ENCODE results near the gene ENPP1.

The ENPP1 gene

DNA sequence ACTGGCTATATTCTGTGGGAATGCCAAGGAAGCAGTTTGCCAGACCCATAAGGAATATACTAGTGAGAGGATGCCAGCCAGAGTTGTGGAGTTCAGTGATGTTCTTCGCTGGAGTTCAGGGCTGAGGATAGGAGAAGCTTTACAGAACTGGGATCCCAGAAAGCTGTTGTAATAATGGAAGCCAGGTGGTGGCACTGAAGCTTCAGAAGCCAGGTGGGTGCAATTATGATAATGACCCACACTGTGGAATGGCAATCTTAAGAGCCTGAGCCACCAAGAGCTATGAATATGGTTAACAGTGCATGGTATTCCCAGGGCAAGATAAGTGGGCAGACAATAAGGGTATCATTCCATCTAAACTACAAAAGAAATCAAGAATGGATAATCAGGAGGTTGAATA lies 25.1 kb upstream of the ENPP1 start:
- H3K9ac ChIP-seq (ENCODE audit: low read depth in 1 of 2, low read length in 2 of 2), result no peak overlapping the region
- H3K4me1 ChIP-seq (ENCODE audit: control insufficient read depth in 1 of 2, insufficient read depth in 2 of 2, low read length in 2 of 2), result no peaks in the 10 kb centered on the region
- H3K9me3 ChIP-seq (ENCODE audit: control insufficient read depth in 1 of 2, low read length in 2 of 2), result no peaks in the 10 kb centered on the region
- no peak overlapping the region for H3K27ac ChIP-seq (ENCODE audit: low read depth, low read length)
- no peak overlapping the region for H3K4me3 ChIP-seq (ENCODE audit: low read depth in 1 of 2, low read length in 2 of 2)
- no peaks in the 10 kb centered on the region for H3K27me3 ChIP-seq (ENCODE audit: control insufficient read depth in 1 of 2, insufficient read depth in 2 of 2, low read length in 2 of 2)
- no peaks in the 10 kb centered on the region for H3K36me3 ChIP-seq (ENCODE audit: control insufficient read depth in 1 of 2, insufficient read depth in 2 of 2, low read length in 2 of 2)

DNA sequence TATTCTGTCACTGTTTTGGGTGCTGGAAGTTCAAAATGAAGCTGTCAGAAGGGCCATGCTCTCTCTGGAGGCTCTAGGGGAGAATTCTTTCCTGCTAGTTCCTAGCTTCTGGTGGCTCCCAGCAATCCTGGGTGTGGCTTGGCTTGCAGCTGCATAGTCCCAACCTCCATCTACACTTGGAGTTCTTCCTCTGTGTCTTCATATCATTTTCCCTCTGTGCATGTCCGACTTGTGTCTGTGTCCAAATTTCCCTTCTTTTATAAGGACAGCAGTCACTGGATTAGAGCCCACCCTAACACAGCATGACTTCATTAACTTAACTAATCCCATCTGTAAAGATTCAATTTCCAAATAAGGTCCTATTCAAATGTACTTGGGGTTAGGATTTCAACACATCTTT lies 23.3 kb upstream of the ENPP1 start:
- Histone ChIP-seq H3K4me3 (ENCODE audit: low read depth in 1 of 2, low read length in 2 of 2) (no peak overlapping the region), H3K36me3 (ENCODE audit: control insufficient read depth in 1 of 2, insufficient read depth in 2 of 2, low read length in 2 of 2) (no peaks in the 10 kb centered on the region), H3K27ac (ENCODE audit: low read depth, low read length) (no peak overlapping the region), H3K9ac (ENCODE audit: low read depth in 1 of 2, low read length in 2 of 2) (no peak overlapping the region), H3K4me1 (ENCODE audit: control insufficient read depth in 1 of 2, insufficient read depth in 2 of 2, low read length in 2 of 2) (no peaks in the 10 kb centered on the region), H3K9me3 (ENCODE audit: control insufficient read depth in 1 of 2, low read length in 2 of 2) (no peaks in the 10 kb centered on the region), H3K27me3 (ENCODE audit: control insufficient read depth in 1 of 2, insufficient read depth in 2 of 2, low read length in 2 of 2) (no peaks in the 10 kb centered on the region)

DNA sequence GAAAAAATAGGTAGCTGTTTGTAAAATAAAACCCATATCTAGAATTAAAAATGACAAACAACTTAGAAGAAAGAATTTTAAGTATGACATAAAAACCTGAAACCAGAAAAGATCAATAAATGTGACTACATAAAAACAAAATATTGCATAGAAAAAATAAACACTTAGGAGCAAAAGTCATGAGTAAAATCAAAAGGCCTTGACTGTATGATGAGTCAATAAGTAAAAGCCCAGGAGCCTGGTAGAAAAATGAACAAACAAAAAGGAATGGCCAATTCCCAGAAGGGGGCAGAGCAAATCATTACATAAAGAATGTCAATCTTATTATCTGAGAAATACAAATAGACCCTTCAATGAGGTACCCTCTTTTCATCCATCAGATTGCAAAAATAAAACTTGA lies 20.7 kb upstream of the ENPP1 start:
- no peaks in the 10 kb centered on the region for H3K27me3 ChIP-seq (ENCODE audit: control insufficient read depth in 1 of 2, insufficient read depth in 2 of 2, low read length in 2 of 2)
- no peaks in the 10 kb centered on the region for H3K36me3 ChIP-seq (ENCODE audit: control insufficient read depth in 1 of 2, insufficient read depth in 2 of 2, low read length in 2 of 2)
- no peaks in the 10 kb centered on the region for H3K9me3 ChIP-seq (ENCODE audit: control insufficient read depth in 1 of 2, low read length in 2 of 2)
- no peak overlapping the region for H3K4me3 ChIP-seq (ENCODE audit: low read depth in 1 of 2, low read length in 2 of 2)
- no peak overlapping the region for H3K27ac ChIP-seq (ENCODE audit: low read depth, low read length)
- no peaks in the 10 kb centered on the region for H3K4me1 ChIP-seq (ENCODE audit: control insufficient read depth in 1 of 2, insufficient read depth in 2 of 2, low read length in 2 of 2)
- no peak overlapping the region for H3K9ac ChIP-seq (ENCODE audit: low read depth in 1 of 2, low read length in 2 of 2)

DNA sequence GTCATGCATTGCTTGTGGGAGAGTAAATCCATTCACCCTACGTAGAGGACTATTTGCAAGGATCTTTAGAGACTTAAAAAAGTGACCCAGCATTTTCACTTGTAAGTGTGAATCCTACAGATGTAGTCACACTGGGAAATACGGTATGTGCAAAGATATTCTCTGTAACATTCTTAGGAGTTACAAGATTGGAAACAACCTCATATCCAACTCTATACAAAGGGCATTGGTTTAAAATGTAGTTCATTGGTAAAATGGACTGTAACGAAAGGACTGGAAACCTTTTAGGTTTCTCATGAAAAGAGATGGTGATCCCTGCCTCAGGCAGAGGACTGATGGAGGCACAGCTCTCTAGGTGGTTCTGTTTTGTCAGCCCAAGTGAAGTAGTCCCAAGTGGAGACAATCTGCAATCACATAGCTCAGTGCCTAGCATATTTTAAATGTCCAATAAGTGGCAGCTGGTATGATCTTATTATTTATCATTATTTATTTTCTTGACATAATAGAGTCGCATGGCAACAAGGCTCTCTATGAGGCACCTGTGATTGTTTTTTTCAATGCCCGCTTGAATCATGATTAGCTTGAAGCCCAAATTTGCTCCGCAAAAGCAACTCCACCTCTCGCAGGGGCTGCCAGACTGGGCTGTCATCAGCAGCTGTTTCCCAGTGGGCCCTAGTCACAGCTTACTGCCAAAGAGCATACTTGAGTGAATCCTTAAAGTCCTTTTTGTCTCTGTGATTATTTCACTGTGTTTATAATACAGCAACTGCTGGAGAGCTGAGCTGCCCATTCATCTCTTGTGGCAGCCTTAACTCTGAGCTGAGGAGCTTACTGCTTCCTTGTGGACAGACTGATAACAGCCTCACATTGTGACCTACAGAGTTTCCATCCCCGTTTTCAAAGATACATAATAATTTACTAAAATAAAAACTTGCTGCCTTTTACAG lies 19.8 kb upstream of the ENPP1 start:
- no peak overlapping the region for H3K27ac ChIP-seq (ENCODE audit: low read depth, low read length)

DNA sequence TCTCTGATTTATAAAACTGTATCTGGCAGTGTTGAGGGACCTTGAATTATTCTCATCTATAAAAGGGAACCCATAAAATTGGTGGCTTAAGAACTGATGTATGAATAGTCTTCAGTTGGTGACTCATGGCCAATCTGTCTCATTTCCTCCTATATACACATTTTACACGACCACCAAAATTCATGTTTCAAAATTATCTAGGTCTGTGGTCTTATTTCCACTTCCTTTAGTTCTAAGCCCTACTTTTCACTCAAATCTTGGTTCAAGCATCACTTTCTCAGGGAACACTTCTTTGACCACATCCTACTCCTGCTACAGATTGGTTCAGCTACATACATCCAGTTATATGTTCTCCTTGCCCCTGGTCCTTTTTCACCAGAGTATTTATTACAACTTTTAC lies 18.6 kb upstream of the ENPP1 start:
- Histone ChIP-seq H3K9ac (ENCODE audit: low read depth in 1 of 2, low read length in 2 of 2) (no peak overlapping the region), H3K4me3 (ENCODE audit: low read depth in 1 of 2, low read length in 2 of 2) (no peak overlapping the region), H3K9me3 (ENCODE audit: control insufficient read depth in 1 of 2, low read length in 2 of 2) (no peaks in the 10 kb centered on the region), H3K27ac (ENCODE audit: low read depth, low read length) (no peak overlapping the region), H3K36me3 (ENCODE audit: control insufficient read depth in 1 of 2, insufficient read depth in 2 of 2, low read length in 2 of 2) (no peaks in the 10 kb centered on the region), H3K27me3 (ENCODE audit: control insufficient read depth in 1 of 2, insufficient read depth in 2 of 2, low read length in 2 of 2) (no peaks in the 10 kb centered on the region), H3K4me1 (ENCODE audit: control insufficient read depth in 1 of 2, insufficient read depth in 2 of 2, low read length in 2 of 2) (no peaks in the 10 kb centered on the region)

More for the DNA sequence above, 19.8 kb upstream of the ENPP1 start:
- Histone ChIP-seq H3K9me3 (ENCODE audit: control insufficient read depth in 1 of 2, low read length in 2 of 2) (no peaks in the 10 kb centered on the region), H3K9ac (ENCODE audit: low read depth in 1 of 2, low read length in 2 of 2) (no peak overlapping the region), H3K4me3 (ENCODE audit: low read depth in 1 of 2, low read length in 2 of 2) (no peak overlapping the region), H3K27me3 (ENCODE audit: control insufficient read depth in 1 of 2, insufficient read depth in 2 of 2, low read length in 2 of 2) (no peaks in the 10 kb centered on the region), H3K4me1 (ENCODE audit: control insufficient read depth in 1 of 2, insufficient read depth in 2 of 2, low read length in 2 of 2) (no peaks in the 10 kb centered on the region), H3K36me3 (ENCODE audit: control insufficient read depth in 1 of 2, insufficient read depth in 2 of 2, low read length in 2 of 2) (no peaks in the 10 kb centered on the region)

DNA sequence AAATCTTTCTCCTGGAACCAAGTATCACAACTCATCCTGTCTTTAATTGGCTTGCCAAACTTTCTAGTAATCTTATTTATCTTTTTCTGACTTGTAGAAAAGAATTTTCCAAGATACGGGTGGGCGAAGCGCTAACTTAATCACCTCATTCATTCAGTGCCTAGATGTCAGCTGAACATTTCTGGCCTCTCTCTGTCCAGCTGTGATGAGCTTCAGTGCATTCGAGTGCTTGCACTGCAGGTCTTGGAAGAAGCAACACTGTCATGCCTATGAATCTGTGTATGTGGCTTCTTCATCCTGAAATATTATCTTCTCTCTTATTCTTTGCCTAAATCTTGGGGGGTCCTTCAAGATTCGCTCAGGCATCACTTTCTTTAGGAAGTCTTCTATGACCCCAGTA lies 16.3 kb upstream of the ENPP1 start:
- no peaks in the 10 kb centered on the region for H3K36me3 ChIP-seq (ENCODE audit: control insufficient read depth in 1 of 2, insufficient read depth in 2 of 2, low read length in 2 of 2)
- no peaks in the 10 kb centered on the region for H3K9me3 ChIP-seq (ENCODE audit: control insufficient read depth in 1 of 2, low read length in 2 of 2)
- no peak overlapping the region for H3K9ac ChIP-seq (ENCODE audit: low read depth in 1 of 2, low read length in 2 of 2)
- no peak overlapping the region for H3K27ac ChIP-seq (ENCODE audit: low read depth, low read length)
- no peaks in the 10 kb centered on the region for H3K4me1 ChIP-seq (ENCODE audit: control insufficient read depth in 1 of 2, insufficient read depth in 2 of 2, low read length in 2 of 2)
- no peaks in the 10 kb centered on the region for H3K27me3 ChIP-seq (ENCODE audit: control insufficient read depth in 1 of 2, insufficient read depth in 2 of 2, low read length in 2 of 2)
- H3K4me3 ChIP-seq (ENCODE audit: low read depth in 1 of 2, low read length in 2 of 2), result no peak overlapping the region

DNA sequence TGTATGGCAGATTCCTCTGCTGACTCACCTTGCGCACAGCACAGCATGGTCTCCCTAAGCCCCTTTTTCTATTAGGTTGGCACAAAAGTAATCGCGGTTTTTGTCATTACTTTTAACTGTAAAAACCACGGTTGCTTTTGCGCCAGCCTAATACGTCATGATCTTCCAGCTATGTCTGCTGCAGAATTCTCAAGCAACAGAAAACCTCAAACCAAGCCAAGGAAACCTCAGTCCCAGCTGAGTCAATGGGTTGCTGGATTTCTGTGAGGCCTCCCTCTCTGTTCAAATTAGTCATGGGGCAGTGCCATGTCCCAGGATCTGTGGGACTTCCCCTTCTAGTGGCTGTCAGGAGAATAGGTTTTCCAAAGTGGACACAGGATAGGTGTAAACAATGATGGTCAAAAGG lies 15.7 kb upstream of the ENPP1 start:
- no peak overlapping the region for H3K9ac ChIP-seq (ENCODE audit: low read depth in 1 of 2, low read length in 2 of 2)
- no peaks in the 10 kb centered on the region for H3K36me3 ChIP-seq (ENCODE audit: control insufficient read depth in 1 of 2, insufficient read depth in 2 of 2, low read length in 2 of 2)
- no peaks in the 10 kb centered on the region for H3K4me1 ChIP-seq (ENCODE audit: control insufficient read depth in 1 of 2, insufficient read depth in 2 of 2, low read length in 2 of 2)
- no peak overlapping the region for H3K4me3 ChIP-seq (ENCODE audit: low read depth in 1 of 2, low read length in 2 of 2)
- H3K27me3 ChIP-seq (ENCODE audit: control insufficient read depth in 1 of 2, insufficient read depth in 2 of 2, low read length in 2 of 2), result no peaks in the 10 kb centered on the region
- no peaks in the 10 kb centered on the region for H3K9me3 ChIP-seq (ENCODE audit: control insufficient read depth in 1 of 2, low read length in 2 of 2)
- H3K27ac ChIP-seq (ENCODE audit: low read depth, low read length), result no peak overlapping the region

DNA sequence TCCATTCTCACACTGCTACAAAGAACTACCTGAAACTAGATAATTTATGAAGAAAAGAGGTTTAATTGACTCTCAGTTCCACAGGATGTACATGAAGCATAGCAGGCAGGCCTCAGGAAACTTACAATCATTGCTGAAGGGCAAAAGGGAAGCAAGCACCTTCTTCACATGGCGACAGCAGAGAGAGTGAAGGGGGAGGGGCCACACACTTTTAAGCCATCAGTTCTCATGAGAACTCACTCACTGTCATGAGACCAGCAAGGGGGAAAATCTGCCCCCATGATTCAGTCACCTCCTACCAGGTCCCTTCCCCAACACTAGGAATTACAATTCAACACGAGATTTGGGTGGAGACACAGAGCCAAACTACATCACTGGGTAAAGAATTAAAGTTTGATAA lies 12.5 kb upstream of the ENPP1 start:
- Histone ChIP-seq H3K27ac (ENCODE audit: low read depth, low read length) (no peak overlapping the region), H3K27me3 (ENCODE audit: control insufficient read depth in 1 of 2, insufficient read depth in 2 of 2, low read length in 2 of 2) (no peaks in the 10 kb centered on the region), H3K9me3 (ENCODE audit: control insufficient read depth in 1 of 2, low read length in 2 of 2) (no peaks in the 10 kb centered on the region), H3K4me1 (ENCODE audit: control insufficient read depth in 1 of 2, insufficient read depth in 2 of 2, low read length in 2 of 2) (no peaks in the 10 kb centered on the region), H3K9ac (ENCODE audit: low read depth in 1 of 2, low read length in 2 of 2) (no peak overlapping the region), H3K4me3 (ENCODE audit: low read depth in 1 of 2, low read length in 2 of 2) (no peak overlapping the region), H3K36me3 (ENCODE audit: control insufficient read depth in 1 of 2, insufficient read depth in 2 of 2, low read length in 2 of 2) (no peaks in the 10 kb centered on the region)

DNA sequence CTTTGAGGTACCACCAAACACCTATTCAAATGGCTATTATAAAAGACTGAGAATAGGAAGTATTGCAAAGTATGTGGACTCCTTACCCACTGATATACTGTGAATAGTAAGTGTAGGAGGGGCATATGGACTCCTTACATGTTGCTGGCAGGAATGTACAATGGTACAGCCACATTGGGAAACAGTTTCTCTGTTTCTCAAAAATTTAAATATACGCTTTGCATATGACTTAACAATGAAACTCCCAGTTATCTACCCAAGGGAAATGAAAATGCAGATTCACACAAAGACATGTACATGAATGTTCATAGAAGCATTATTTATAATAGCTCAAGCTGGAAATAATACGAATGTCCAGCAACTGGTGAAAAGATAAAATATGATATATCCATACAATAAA lies 5.5 kb upstream of the ENPP1 start:
- H3K27ac ChIP-seq (ENCODE audit: low read depth, low read length), result no peak overlapping the region
- no peak overlapping the region for H3K4me3 ChIP-seq (ENCODE audit: low read depth in 1 of 2, low read length in 2 of 2)
- H3K27me3 ChIP-seq (ENCODE audit: control insufficient read depth in 1 of 2, insufficient read depth in 2 of 2, low read length in 2 of 2), result no peaks in the 10 kb centered on the region
- H3K4me1 ChIP-seq (ENCODE audit: control insufficient read depth in 1 of 2, insufficient read depth in 2 of 2, low read length in 2 of 2), result peaks cover 0 to 7% of the 10 kb centered on the region in 2 donors
- H3K36me3 ChIP-seq (ENCODE audit: control insufficient read depth in 1 of 2, insufficient read depth in 2 of 2, low read length in 2 of 2), result no peaks in the 10 kb centered on the region
- H3K9me3 ChIP-seq (ENCODE audit: control insufficient read depth in 1 of 2, low read length in 2 of 2), result no peaks in the 10 kb centered on the region
- no peak overlapping the region for H3K9ac ChIP-seq (ENCODE audit: low read depth in 1 of 2, low read length in 2 of 2)

DNA sequence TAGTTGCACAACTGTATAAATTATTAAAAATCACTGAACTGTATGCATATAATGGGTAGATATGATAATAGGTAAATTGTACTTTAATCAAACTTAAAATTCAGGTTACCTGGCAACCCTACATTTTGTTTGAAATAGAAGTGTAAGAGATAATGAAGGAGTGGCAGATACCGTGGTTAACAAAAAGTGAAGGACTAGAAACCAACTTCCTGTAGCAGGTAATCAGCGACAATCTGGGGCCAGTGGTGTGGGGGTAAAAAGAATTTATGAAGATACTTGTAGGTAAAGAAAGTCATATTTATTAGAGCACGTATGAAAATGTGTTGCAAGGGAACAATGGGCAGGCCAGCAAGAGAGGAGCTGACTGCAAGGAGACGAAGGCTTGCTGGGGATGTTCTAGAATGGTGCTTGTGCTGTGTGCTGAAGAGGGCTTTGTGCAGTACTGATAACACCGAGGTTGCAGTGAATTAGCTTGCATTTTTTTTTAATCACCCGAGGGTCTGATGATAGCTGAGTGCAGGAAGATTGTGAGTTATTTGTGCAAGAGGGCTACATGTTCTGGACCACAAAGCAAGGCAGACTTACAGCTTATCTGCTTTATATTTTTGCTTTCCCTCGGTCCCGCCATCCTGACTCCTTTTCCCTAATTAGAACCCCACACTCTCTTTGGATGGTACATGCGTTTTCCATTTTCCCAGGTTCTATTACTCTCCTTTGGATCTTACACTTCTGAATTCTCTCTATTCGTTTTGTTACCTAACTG lies 4.6 kb upstream of the ENPP1 start:
- H3K27me3 ChIP-seq (ENCODE audit: control insufficient read depth in 1 of 2, insufficient read depth in 2 of 2, low read length in 2 of 2), result no peaks in the 10 kb centered on the region
- H3K4me1 ChIP-seq (ENCODE audit: control insufficient read depth in 1 of 2, insufficient read depth in 2 of 2, low read length in 2 of 2), result peaks cover 0 to 8% of the 10 kb centered on the region in 2 donors
- H3K27ac ChIP-seq (ENCODE audit: low read depth, low read length), result no peak overlapping the region
- H3K36me3 ChIP-seq (ENCODE audit: control insufficient read depth in 1 of 2, insufficient read depth in 2 of 2, low read length in 2 of 2), result no peaks in the 10 kb centered on the region
- no peak overlapping the region for H3K9ac ChIP-seq (ENCODE audit: low read depth in 1 of 2, low read length in 2 of 2)
- no peak overlapping the region for H3K4me3 ChIP-seq (ENCODE audit: low read depth in 1 of 2, low read length in 2 of 2)
- H3K9me3 ChIP-seq (ENCODE audit: control insufficient read depth in 1 of 2, low read length in 2 of 2), result no peaks in the 10 kb centered on the region
